SIG-M5 treated with dmso at 0.1 percent for 504 hours (cell line): ENCODE results near the gene ACAP1.
"Not testable (repeated sequence)": the region's sequence is repeated elsewhere in the genome, so short reads cannot be mapped to it uniquely, and the experiment has no call there.

Source experiments
- DNase-seq: peaks from one replicate; lab custom pipeline; 2025; ENCODE audit not compliant: unreplicated experiment; lab: John Stamatoyannopoulos, UW

ACAP1 gene

GRCh38 chr17:7352910-7353635 is 16.7 kb downstream of the ACAP1 start:
- no peak for DNase-seq

- no peak for DNase-seq
Observed at GRCh38 chr17:7354262-7354843, 18.0 kb downstream of the ACAP1 start.

GRCh38 chr17:7355053-7355452 is 18.7 kb downstream of the ACAP1 start, which contains the start of gene TMEM95:
TSS of gene TMEM95 (plus strand) at chr17:7355156. CDS start at chr17:7355205, 49 bp downstream.
- DNase-seq = no peak

- DNase-seq = no peak
Observed at GRCh38 chr17:7355573-7355972, 19.2 kb downstream of the ACAP1 start.

- DNase-seq = peak; percentile 56
Observed at GRCh38 chr17:7356072-7356549, 19.8 kb downstream of the ACAP1 start.

GRCh38 chr17:7356756-7357155 is 20.4 kb downstream of the ACAP1 start:
- DNase-seq = no peak

- no peak for DNase-seq
Observed at GRCh38 chr17:7357381-7357780, 21.1 kb downstream of the ACAP1 start.

- no peak for DNase-seq
Observed at GRCh38 chr17:7361906-7362305, 25.6 kb downstream of the ACAP1 start.

GRCh38 chr17:7363311-7363710 is 27.0 kb downstream of the ACAP1 start:
- no peak for DNase-seq

- DNase-seq = not testable (repeated sequence)
Observed at GRCh38 chr17:7365963-7366362, 29.6 kb downstream of the ACAP1 start.

GRCh38 chr17:7367083-7367482 is 30.8 kb downstream of the ACAP1 start:
- no peak for DNase-seq

GRCh38 chr17:7367918-7368598 is 31.7 kb downstream of the ACAP1 start:
- no peak for DNase-seq

GRCh38 chr17:7368599-7368994 is 32.3 kb downstream of the ACAP1 start:
- DNase-seq = not testable (repeated sequence)

GRCh38 chr17:7369825-7370224 is 33.5 kb downstream of the ACAP1 start:
- DNase-seq = no peak

- no peak for DNase-seq
Observed at GRCh38 chr17:7370853-7371252, 34.5 kb downstream of the ACAP1 start.

GRCh38 chr17:7374353-7374752 is 38.0 kb downstream of the ACAP1 start:
- no peak for DNase-seq

GRCh38 chr17:7379134-7379533 is 42.8 kb downstream of the ACAP1 start:
- DNase-seq = no peak

GRCh38 chr17:7380321-7380720 is 44.0 kb downstream of the ACAP1 start:
- no peak for DNase-seq

- DNase-seq = no peak
Observed at GRCh38 chr17:7380855-7381683, 44.7 kb downstream of the ACAP1 start, which contains the start of gene TNK1. TSS of gene TNK1 (plus strand) at chr17:7381089. CDS start at chr17:7382927, 1,838 bp downstream.

- DNase-seq = no peak
Observed at GRCh38 chr17:7382901-7383300, 46.6 kb downstream of the ACAP1 start.

GRCh38 chr17:7383371-7383741 is 47.0 kb downstream of the ACAP1 start:
- DNase-seq = no peak
